KMS-11 (cell line): ENCODE results near the gene CRTC3.
A peak's percentile ranks its signal among the peaks of the same experiment; 100 is the strongest.
"Not testable (repeated sequence)": the region's sequence is repeated elsewhere in the genome, so short reads cannot be mapped to it uniquely, and the experiment has no call there.

Source experiments
- H2AFZ ChIP-seq: fragments of 200-600 bp; sonication (generic); 2 replicates; pipeline ENCODE4 v1.6.1; 2016; ENCODE audit warnings: antibody characterized with exemption, mixed run types, low read depth
- H3K27ac ChIP-seq: fragments of 200-600 bp; sonication (generic); 2 replicates; pipeline ENCODE4 v1.6.1; 2016; ENCODE audit warnings: mild to moderate bottlenecking, mixed run types
- H3K27me3 ChIP-seq: fragments of 200-600 bp; sonication (generic); 2 replicates; pipeline ENCODE4 v1.6.1; 2017; ENCODE audit warnings: mild to moderate bottlenecking, low read depth, mixed run types, moderate library complexity; ENCODE audit not compliant: insufficient read depth
- H3K36me3 ChIP-seq: fragments of 200-600 bp; sonication (generic); 2 replicates; pipeline ENCODE4 v1.6.1; 2017; ENCODE audit warnings: mild to moderate bottlenecking, mixed run types; ENCODE audit not compliant: insufficient read depth
- H3K4me1 ChIP-seq: fragments of 200-600 bp; sonication (generic); 2 replicates; pipeline ENCODE4 v1.6.1; 2016; ENCODE audit warnings: mild to moderate bottlenecking, low read depth, mixed run types; ENCODE audit not compliant: poor library complexity, severe bottlenecking
- H3K4me2 ChIP-seq: fragments of 200-600 bp; sonication (generic); 2 replicates; pipeline ENCODE4 v1.7.0; 2016; ENCODE audit warnings: mild to moderate bottlenecking, mixed run types
- H3K4me3 ChIP-seq: fragments of 200-600 bp; sonication (generic); IDR thresholded peaks from 2 replicates; pipeline ENCODE4 v1.6.1; 2017; ENCODE audit warnings: low read depth, low read length, mixed read lengths; ENCODE audit not compliant: insufficient read depth
- H3K79me2 ChIP-seq: fragments of 200-600 bp; sonication (generic); 2 replicates; pipeline ENCODE4 v1.6.1; 2016; ENCODE audit warnings: low read depth, mixed run types; ENCODE audit not compliant: insufficient read depth
- H3K9ac ChIP-seq: fragments of 200-600 bp; sonication (generic); 2 replicates; pipeline ENCODE4 v1.6.1; 2016; ENCODE audit warnings: mild to moderate bottlenecking, mixed run types
- H4K20me1 ChIP-seq: fragments of 200-600 bp; sonication (generic); 2 replicates; pipeline ENCODE4 v1.6.1; 2016; ENCODE audit warnings: mild to moderate bottlenecking, mixed run types; ENCODE audit not compliant: insufficient read depth
- TF ChIP-seq, protein P1 (sequence below): fragments of 200-600 bp; sonication (generic); conservative IDR thresholded peaks from 2 replicates; pipeline ENCODE4 v1.6.1; 2017; ENCODE audit warnings: low read depth, mild to moderate bottlenecking, antibody characterized with exemption, low read length, moderate library complexity, mixed read lengths

CRTC3 gene

GRCh38 chr15:90520365-90520764 lies 9.4 kb upstream of the CRTC3 start:
- Histone ChIP-seq H4K20me1 (no peaks in the 10 kb centered on the region), H3K4me3 (no peak overlapping the region), H3K4me2 (no peak overlapping the region), H3K79me2 (no peaks in the 10 kb centered on the region), H3K36me3 (no peaks in the 10 kb centered on the region), H3K9ac (no peak overlapping the region), H2AFZ (no peak overlapping the region), H3K4me1 (peaks cover 15% of the 10 kb centered on the region), H3K27ac (no peak overlapping the region), H3K27me3 (no peaks in the 10 kb centered on the region)
- TF ChIP-seq, protein P1, sequence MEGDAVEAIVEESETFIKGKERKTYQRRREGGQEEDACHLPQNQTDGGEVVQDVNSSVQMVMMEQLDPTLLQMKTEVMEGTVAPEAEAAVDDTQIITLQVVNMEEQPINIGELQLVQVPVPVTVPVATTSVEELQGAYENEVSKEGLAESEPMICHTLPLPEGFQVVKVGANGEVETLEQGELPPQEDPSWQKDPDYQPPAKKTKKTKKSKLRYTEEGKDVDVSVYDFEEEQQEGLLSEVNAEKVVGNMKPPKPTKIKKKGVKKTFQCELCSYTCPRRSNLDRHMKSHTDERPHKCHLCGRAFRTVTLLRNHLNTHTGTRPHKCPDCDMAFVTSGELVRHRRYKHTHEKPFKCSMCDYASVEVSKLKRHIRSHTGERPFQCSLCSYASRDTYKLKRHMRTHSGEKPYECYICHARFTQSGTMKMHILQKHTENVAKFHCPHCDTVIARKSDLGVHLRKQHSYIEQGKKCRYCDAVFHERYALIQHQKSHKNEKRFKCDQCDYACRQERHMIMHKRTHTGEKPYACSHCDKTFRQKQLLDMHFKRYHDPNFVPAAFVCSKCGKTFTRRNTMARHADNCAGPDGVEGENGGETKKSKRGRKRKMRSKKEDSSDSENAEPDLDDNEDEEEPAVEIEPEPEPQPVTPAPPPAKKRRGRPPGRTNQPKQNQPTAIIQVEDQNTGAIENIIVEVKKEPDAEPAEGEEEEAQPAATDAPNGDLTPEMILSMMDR, result no peak

- Histone ChIP-seq H3K4me3 (no peak overlapping the region), H3K27me3 (no peaks in the 10 kb centered on the region), H3K36me3 (no peaks in the 10 kb centered on the region), H3K9ac (no peak overlapping the region), H3K27ac (no peak overlapping the region), H3K4me2 (no peak overlapping the region), H4K20me1 (no peaks in the 10 kb centered on the region), H3K79me2 (no peaks in the 10 kb centered on the region), H3K4me1 (peaks cover 15% of the 10 kb centered on the region), H2AFZ (no peak overlapping the region)
- TF ChIP-seq, protein P1, result no peak
Observed at GRCh38 chr15:90523373-90523772, 6.3 kb upstream of the CRTC3 start.

DNA sequence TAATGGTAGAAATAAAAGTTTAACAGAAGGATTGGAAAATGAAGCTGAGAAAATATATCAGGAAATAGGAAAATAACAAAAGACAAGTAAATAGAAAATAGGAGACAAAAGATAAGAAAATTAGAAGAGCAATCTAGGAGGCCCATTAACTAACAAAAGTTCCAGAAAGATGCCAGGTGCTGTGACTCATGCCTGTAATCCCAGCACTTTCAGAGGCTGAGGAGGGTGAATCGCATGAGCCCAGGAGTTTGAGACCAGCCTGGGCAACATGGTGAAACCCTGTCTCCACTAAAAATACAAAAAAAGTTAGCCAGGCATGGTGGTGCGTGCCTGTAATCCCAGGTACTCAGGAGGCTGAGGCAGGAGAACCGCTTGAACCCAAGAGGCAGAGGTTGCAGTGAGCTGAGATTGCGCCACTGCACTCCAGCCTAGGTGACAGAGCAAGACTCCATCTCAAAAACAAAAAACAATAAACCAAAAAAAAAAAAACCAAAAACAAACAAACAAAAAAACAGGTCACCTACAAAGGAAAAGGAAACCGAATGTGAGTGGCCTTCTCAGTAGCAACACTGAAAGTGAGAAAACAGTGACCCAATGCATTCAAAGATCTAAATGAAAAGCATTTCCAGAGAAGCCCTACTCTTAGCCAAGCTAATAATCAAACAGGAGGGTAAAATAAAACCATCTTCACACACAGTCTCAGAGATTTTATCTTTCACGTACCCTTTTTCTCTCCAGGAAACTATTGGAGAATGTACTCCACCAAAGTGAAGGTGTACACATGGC lies 5.5 kb upstream of the CRTC3 start:
- H3K9ac ChIP-seq, H3K4me3 ChIP-seq: not testable (repeated sequence)
- 0 out of 2 replicates have a peak overlapping the region, but pooled peaks have one; percentile 9 for H2AFZ ChIP-seq

DNA sequence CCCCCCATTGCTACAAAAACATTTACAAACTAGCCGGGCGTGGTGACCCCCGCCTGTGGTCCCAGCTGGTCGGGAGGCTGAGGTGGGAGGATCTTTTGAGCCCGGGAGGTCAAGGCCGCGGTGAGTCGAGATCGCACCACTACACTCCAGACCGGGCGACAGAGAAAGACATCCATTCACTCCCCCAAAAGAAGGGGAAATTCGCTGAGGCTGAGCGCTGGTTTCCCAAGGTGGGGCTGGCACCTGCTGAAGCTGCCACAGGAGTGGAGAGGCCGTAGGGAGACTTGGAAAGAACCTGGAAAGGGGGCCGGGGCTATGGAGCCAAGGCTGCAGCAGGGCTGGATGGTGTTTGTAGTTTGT lies 732 bp upstream of the CRTC3 start:
- Histone ChIP-seq H3K27me3 (no peaks in the 10 kb centered on the region), H4K20me1 (no peaks in the 10 kb centered on the region), H3K79me2 (peaks cover 16% of the 10 kb centered on the region; the same call in 1 of the 2 replicates), H2AFZ (peak overlapping the region; percentile 93), H3K4me2 (peak overlapping the region; percentile 34; the same call in 1 of the 2 replicates), H3K4me3 (no peak overlapping the region), H3K4me1 (peaks cover 21% of the 10 kb centered on the region), H3K9ac (no peak overlapping the region; the same call in 1 of the 2 replicates), H3K27ac (no peak overlapping the region), H3K36me3 (no peaks in the 10 kb centered on the region)
- TF ChIP-seq, protein P1, result no peak

More for the DNA sequence above, 5.5 kb upstream of the CRTC3 start:
- not testable (repeated sequence) for H3K36me3 ChIP-seq, H3K27me3 ChIP-seq, H4K20me1 ChIP-seq, H3K27ac ChIP-seq, H3K79me2 ChIP-seq
- Histone ChIP-seq H3K4me1 (peaks cover 15% of the 10 kb centered on the region), H3K4me2 (peak overlapping the region; percentile 34; the same call in 1 of the 2 replicates)
